ENCODE results near the gene TNRC18.

Gene TNRC18

DNA sequence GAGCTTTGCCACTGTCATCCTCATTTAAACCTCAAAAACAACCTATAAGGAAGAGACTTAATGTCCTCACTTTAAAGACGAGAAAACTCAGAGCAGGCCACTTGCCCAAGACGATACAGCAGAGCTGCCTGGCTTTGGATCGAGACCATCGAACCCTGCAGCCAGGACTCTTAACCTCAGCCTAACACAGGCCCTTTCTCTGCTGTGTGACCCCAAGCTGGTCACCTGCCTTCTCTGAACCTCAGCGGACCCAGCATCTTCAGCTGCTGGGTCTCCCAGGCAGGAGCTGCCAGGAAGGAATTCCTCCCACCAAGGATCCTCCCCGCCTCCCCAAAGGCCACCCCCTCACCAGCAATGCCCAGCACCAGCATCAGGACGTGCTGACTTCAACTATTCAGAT is 32.7 kb downstream of the TNRC18 start:
- H3K27me3 ChIP-seq (ENCODE audit: insufficient read depth, low read length, poor library complexity, severe bottlenecking) = no peaks in the 10 kb centered on the region
- no peaks in the 10 kb centered on the region for H3K9me3 ChIP-seq (ENCODE audit: insufficient read depth, low read depth, low read length)
- peaks cover 66% of the 10 kb centered on the region for H4K20me1 ChIP-seq (ENCODE audit: insufficient read depth, low read length, poor library complexity, severe bottlenecking)
- TF ChIP-seq, protein P1, sequence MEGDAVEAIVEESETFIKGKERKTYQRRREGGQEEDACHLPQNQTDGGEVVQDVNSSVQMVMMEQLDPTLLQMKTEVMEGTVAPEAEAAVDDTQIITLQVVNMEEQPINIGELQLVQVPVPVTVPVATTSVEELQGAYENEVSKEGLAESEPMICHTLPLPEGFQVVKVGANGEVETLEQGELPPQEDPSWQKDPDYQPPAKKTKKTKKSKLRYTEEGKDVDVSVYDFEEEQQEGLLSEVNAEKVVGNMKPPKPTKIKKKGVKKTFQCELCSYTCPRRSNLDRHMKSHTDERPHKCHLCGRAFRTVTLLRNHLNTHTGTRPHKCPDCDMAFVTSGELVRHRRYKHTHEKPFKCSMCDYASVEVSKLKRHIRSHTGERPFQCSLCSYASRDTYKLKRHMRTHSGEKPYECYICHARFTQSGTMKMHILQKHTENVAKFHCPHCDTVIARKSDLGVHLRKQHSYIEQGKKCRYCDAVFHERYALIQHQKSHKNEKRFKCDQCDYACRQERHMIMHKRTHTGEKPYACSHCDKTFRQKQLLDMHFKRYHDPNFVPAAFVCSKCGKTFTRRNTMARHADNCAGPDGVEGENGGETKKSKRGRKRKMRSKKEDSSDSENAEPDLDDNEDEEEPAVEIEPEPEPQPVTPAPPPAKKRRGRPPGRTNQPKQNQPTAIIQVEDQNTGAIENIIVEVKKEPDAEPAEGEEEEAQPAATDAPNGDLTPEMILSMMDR (conservative IDR thresholded peaks at IDR 0.05; ENCODE audit: low read length) = no peak
- no peak for TF ChIP-seq EZH2phosphoT487 (IDR thresholded peaks at IDR 0.05; ENCODE audit: borderline replicate concordance)
- H2AFZ ChIP-seq (ENCODE audit: low read length) = no peak overlapping the region
- H3K9ac ChIP-seq (ENCODE audit: low read depth, low read length, poor library complexity, severe bottlenecking) = no peak overlapping the region
- no peaks in the 10 kb centered on the region for H3F3A ChIP-seq (ENCODE audit: low read depth)
- peaks cover 65% of the 10 kb centered on the region; the same call in 1 of the 2 replicates for H3K36me3 ChIP-seq (ENCODE audit: insufficient read depth, low read length)
- H3K4me2 ChIP-seq (ENCODE audit: low read depth, low read length, poor library complexity, severe bottlenecking) = no peak overlapping the region
- H3K4me1 ChIP-seq (ENCODE audit: insufficient read depth, low read length, poor library complexity, severe bottlenecking) = peaks cover 3% of the 10 kb centered on the region
- H3K79me2 ChIP-seq (ENCODE audit: insufficient read depth, low read length) = peaks cover 91% of the 10 kb centered on the region
- no peaks in the 10 kb centered on the region for H3K9me2 ChIP-seq (replicated peaks; ENCODE audit: low read depth, low read length)
- H3K4me3 ChIP-seq (ENCODE audit: low read length, poor library complexity, severe bottlenecking) = no peak overlapping the region

DNA sequence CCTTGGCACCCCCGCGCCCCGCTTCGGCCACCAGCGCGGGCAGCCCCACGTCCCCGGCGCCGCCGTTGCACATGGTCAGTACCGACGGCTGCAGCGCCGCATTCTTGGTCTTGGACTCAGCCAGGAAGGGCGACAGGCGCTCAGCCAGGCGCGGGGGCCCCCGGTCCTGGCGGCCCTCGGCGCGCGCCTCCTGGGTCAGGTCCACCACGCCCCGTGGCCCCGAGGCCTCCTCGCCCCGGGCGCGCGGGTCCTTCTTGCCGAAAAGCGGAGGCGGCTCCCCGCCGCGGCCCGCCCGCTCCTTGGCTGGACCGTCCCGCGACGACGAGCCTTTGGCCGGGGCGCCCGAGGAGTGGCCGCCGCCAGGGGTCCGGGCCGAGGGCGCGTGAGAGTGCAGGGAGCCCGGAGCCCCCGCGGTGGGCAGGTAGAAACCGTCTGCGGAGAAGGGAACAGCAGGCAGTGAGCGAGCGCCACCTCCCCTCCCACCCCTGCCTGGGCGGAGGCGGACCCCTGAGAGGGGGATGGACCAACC is 34.7 kb downstream of the TNRC18 start:
- Histone ChIP-seq H4K20me1 (ENCODE audit: insufficient read depth, low read length, poor library complexity, severe bottlenecking) (peaks cover 58% of the 10 kb centered on the region), H3K27me3 (ENCODE audit: insufficient read depth, low read length, poor library complexity, severe bottlenecking) (no peaks in the 10 kb centered on the region), H2AFZ (ENCODE audit: low read length) (no peak overlapping the region), H3K9me3 (ENCODE audit: insufficient read depth, low read depth, low read length) (no peaks in the 10 kb centered on the region), H3K4me2 (ENCODE audit: low read depth, low read length, poor library complexity, severe bottlenecking) (no peak overlapping the region), H3K36me3 (ENCODE audit: insufficient read depth, low read length) (peaks cover 67% of the 10 kb centered on the region; the same call in 1 of the 2 replicates), H3K79me2 (ENCODE audit: insufficient read depth, low read length) (peaks cover 88% of the 10 kb centered on the region), H3K9ac (ENCODE audit: low read depth, low read length, poor library complexity, severe bottlenecking) (no peak overlapping the region), H3K9me2 (replicated peaks; ENCODE audit: low read depth, low read length) (no peaks in the 10 kb centered on the region), H3F3A (ENCODE audit: low read depth) (no peaks in the 10 kb centered on the region), H3K4me1 (ENCODE audit: insufficient read depth, low read length, poor library complexity, severe bottlenecking) (no peaks in the 10 kb centered on the region), H3K4me3 (ENCODE audit: low read length, poor library complexity, severe bottlenecking) (no peak overlapping the region)
- TF ChIP-seq, protein P1 (conservative IDR thresholded peaks at IDR 0.05; ENCODE audit: low read length) = no peak
- TF ChIP-seq EZH2phosphoT487 (IDR thresholded peaks at IDR 0.05; ENCODE audit: borderline replicate concordance) = no peak

DNA sequence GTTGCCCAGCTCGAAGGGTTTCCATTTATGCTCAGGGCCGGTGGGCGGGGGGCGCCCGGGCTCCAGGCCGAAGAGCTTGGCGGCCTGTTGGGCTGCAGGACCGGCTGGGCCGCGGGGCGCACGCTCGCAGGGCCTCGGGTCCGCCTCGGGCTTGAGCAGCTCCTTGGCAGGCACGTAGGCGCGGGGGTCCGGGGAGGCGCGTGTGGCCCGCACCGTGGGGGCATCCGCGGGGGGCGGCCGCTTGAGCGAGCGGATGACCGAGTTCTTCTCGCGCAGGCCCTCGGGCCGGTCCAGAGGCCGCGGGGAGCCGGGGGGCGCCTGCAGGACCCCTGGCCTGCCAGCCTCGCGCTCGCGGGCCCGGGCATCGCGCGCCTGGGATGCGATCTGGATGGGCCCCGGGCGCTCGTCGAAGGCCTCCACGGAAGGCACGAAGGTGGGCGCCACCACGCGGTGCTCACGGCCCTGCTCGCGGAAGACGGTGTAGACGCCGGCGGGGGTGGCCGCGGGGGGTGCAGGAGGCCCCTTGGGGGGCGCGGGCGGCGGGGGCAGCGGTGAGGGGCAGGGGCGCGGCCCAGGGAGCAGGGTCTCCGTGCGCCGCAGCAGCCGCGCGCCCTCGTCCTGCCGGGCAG is 35.2 kb downstream of the TNRC18 start:
- Histone ChIP-seq H2AFZ (ENCODE audit: low read length) (no peak overlapping the region), H3K9me2 (replicated peaks; ENCODE audit: low read depth, low read length) (no peaks in the 10 kb centered on the region)

More for the DNA sequence above, 35.2 kb downstream of the TNRC18 start:
- Histone ChIP-seq H4K20me1 (ENCODE audit: insufficient read depth, low read length, poor library complexity, severe bottlenecking) (peaks cover 56% of the 10 kb centered on the region), H3K27me3 (ENCODE audit: insufficient read depth, low read length, poor library complexity, severe bottlenecking) (no peaks in the 10 kb centered on the region), H3K9ac (ENCODE audit: low read depth, low read length, poor library complexity, severe bottlenecking) (no peak overlapping the region), H3K9me3 (ENCODE audit: insufficient read depth, low read depth, low read length) (no peaks in the 10 kb centered on the region), H3K36me3 (ENCODE audit: insufficient read depth, low read length) (peaks cover 62% of the 10 kb centered on the region; the same call in 1 of the 2 replicates), H3K4me2 (ENCODE audit: low read depth, low read length, poor library complexity, severe bottlenecking) (no peak overlapping the region), H3K4me1 (ENCODE audit: insufficient read depth, low read length, poor library complexity, severe bottlenecking) (no peaks in the 10 kb centered on the region), H3K79me2 (ENCODE audit: insufficient read depth, low read length) (peaks cover 88% of the 10 kb centered on the region), H3K4me3 (ENCODE audit: low read length, poor library complexity, severe bottlenecking) (no peak overlapping the region), H3F3A (ENCODE audit: low read depth) (no peaks in the 10 kb centered on the region)
- no peak for TF ChIP-seq EZH2phosphoT487 (IDR thresholded peaks at IDR 0.05; ENCODE audit: borderline replicate concordance)
- TF ChIP-seq, protein P1 (conservative IDR thresholded peaks at IDR 0.05; ENCODE audit: low read length) = no peak
